Kidney (tissue), 14 donors: ENCODE data around the gene ADCK2. TPM values are rescaled to one million over a fixed set of nuclear protein-coding genes. Genes with fewer than 3 reads are reported as not detected.
"Not testable (repeated sequence)": the region's sequence is repeated elsewhere in the genome, so short reads cannot be mapped to it uniquely, and the experiment has no call there.

Source experiments
- DNase-seq, 5 donors: peaks; one replicate each; pipeline ENCODE4 v3.0.0-alpha.2; 2013 to 2020
- FAIRE-seq: peaks from 2 replicates; lab custom pipeline; 2012; peaks lifted over from hg19 to GRCh38; lab: Jason Lieb, UNC
- H3K27ac ChIP-seq, 2 donors: one replicate each; pipeline ENCODE4 v1.7.0; 2013; ENCODE audit warnings: low read depth in 2 of 2, low read length in 2 of 2, inconsistent platforms in 1 of 2
- H3K27me3 ChIP-seq: one replicate; pipeline ENCODE4 v1.7.1; 2013; ENCODE audit warnings: low read length, inconsistent platforms; ENCODE audit not compliant: control insufficient read depth, insufficient read depth
- H3K36me3 ChIP-seq, 3 donors: one replicate each; pipeline versions ENCODE4 v1.7.0 to v1.7.1; 2013; ENCODE audit warnings: low read length in 3 of 3, control low read depth in 1 of 3, inconsistent platforms in 1 of 3; ENCODE audit not compliant: insufficient read depth in 3 of 3, control insufficient read depth in 2 of 3
- H3K4me1 ChIP-seq, 3 donors: one replicate each; pipeline versions ENCODE4 v1.7.0 to v1.7.1; 2013; ENCODE audit warnings: low read length in 3 of 3, inconsistent platforms in 1 of 3, low read depth in 1 of 3; ENCODE audit not compliant: control insufficient read depth in 2 of 3, insufficient read depth in 2 of 3
- H3K4me3 ChIP-seq, 3 donors: one replicate each; pipeline versions ENCODE4 v1.7.0 to v1.8.1; 2013; ENCODE audit warnings: low read length in 3 of 3, control low read depth in 1 of 3, inconsistent platforms in 1 of 3
- H3K9ac ChIP-seq, 3 donors: one replicate each; pipeline versions ENCODE4 v1.7.0 to v1.7.1; 2013; ENCODE audit warnings: low read length in 3 of 3, control low read depth in 1 of 3, inconsistent platforms in 1 of 3
- H3K9me3 ChIP-seq, 3 donors: one replicate each; pipeline versions ENCODE4 v1.7.0 to v1.7.1; 2013; ENCODE audit warnings: low read length in 3 of 3, control low read depth in 1 of 3, inconsistent platforms in 1 of 3; ENCODE audit not compliant: control insufficient read depth in 2 of 3, insufficient read depth in 1 of 3
- CTCF ChIP-seq: IDR thresholded peaks from 3 replicates; pipeline ENCODE4 v1.5.1; 2012; ENCODE audit warnings: mild to moderate bottlenecking, moderate library complexity, borderline replicate concordance; ENCODE audit not compliant: insufficient read depth; ENCODE audit errors: extremely low read depth
- intact Hi-C: fragments of 100-400 bp; cut with DNase I; formaldehyde crosslinking; loops from one replicate; pipeline ENCODE4 v1.11.1; 2022
- polyA plus RNA-seq: library from polyadenylated mRNA; stranded (reverse); fragments of 350-450 nt; fragmentation: Illumina TruSeq; extraction: RNeasy Lipid Tissue Mini Kit (QIAGEN cat#74804); gene quantifications from one replicate; pipeline ENCODE4 v1.2.3, GENCODE V29; 2014; ENCODE audit warnings: low read depth, low replicate concordance; ENCODE audit not compliant: insufficient read depth
- total RNA-seq: library from RNA; stranded (reverse); fragmentation: NEBNext Ultra II Directional; extraction: Animal tissue kit (Norgen Biotek cat#: 25700); gene quantifications from one replicate; pipeline ENCODE4 v1.2.1, GENCODE V29; 2021
- donor health status: control.
- donor health status: control.
- donor health status: control.
- donor health status: control.
- donor health status: control.
- donor health status: DM: yes; HTN: yes; CAD: no.
- donor health status: Normal renal cell carcinoma (clear cell type).

The ADCK2 gene
- total and polyA plus RNA-seq, 2 donors from 2014 or later, result 18.7 to 18.8 TPM

GRCh38 chr7:140640727-140641523, 31.8 kb upstream of the ADCK2 start, which contains the start of gene DENND2A:
TSS of gene DENND2A (minus strand) at chr7:140640813. CDS start at chr7:140602397, 38,416 bp downstream.
- no peak for TF ChIP-seq CTCF
- Histone ChIP-seq H3K4me3 (peak within 1 kb of the TSS; percentile 15 to 72 (median 63)), H3K9ac (peak within 1 kb of the TSS in 2 of 3 donors; percentile 63 to 69), H3K27ac (peak within 1 kb of the TSS; percentile 76 to 80), H3K4me1 (peaks cover 0 to 6% (median 5%) of the 10 kb centered on the region in 3 donors), H3K36me3 (no peaks in the 10 kb centered on the region), H3K27me3 (no peaks in the 10 kb centered on the region), H3K9me3 (no peaks in the 10 kb centered on the region)
- FAIRE-seq, result no peak
- DNase-seq, result peak; percentile 88 to 96 (median 93)
- intact Hi-C loops, result no loop called here

DNA sequence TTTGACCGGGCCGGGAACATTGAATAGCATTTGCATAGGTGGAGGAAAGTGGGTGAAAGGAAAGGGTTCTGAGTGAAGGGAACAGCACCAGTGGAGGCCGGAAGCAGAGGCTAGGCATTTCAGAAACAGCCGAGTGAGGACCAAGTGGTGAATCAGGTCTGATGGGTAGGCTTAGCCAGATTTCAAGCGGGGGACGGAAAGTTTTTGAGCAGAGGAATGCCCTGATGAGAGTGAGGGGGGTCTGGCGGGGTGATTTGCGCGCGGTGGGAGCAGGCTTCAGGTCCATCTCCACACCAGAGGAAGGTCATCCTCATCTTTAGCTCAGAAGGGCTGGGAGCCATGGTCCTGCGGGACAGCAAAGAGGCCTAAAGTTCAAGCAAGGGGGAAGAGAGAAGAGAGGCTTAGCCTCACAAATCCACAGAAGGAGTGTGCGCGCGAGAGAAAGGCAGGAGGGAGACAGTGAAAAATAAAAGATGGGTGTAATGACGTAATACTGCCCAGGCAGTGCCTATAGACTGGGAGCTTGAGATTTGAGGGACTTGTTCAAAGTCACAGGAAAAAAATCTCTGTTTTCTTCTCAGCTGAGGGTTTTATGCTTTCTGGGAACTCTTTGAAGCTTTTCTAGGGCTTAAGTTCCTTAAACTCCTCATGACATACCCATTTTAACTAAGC, 31.1 kb upstream of the ADCK2 start:
- Histone ChIP-seq H3K27ac (peak overlapping the region in 1 of 2 donors; percentile 63), H3K4me1 (peaks cover 0 to 6% (median 5%) of the 10 kb centered on the region in 3 donors), H3K36me3 (no peaks in the 10 kb centered on the region), H3K4me3 (peak overlapping the region in 2 of 3 donors; percentile 30 to 44), H3K9ac (peak overlapping the region in 1 of 3 donors; percentile 12), H3K27me3 (no peaks in the 10 kb centered on the region), H3K9me3 (no peaks in the 10 kb centered on the region)
- TF ChIP-seq CTCF, result no peak
- FAIRE-seq (no peak), DNase-seq (peak in 1 of 5 donors; percentile 56)
- intact Hi-C loops, result no loop called here

- Histone ChIP-seq H3K36me3 (no peaks in the 10 kb centered on the region), H3K4me1 (peaks cover 0 to 3% (median 0%) of the 10 kb centered on the region in 3 donors), H3K27me3 (no peaks in the 10 kb centered on the region), H3K27ac (no peak overlapping the region), H3K9me3 (no peaks in the 10 kb centered on the region), H3K4me3 (no peak overlapping the region), H3K9ac (no peak overlapping the region)
- TF ChIP-seq CTCF, result no peak
- DNase-seq (no peak), FAIRE-seq (no peak)
- intact Hi-C loops, result no loop called here
These were observed 29.3 kb upstream of the ADCK2 start for GRCh38 chr7:140643416-140643815.

DNA sequence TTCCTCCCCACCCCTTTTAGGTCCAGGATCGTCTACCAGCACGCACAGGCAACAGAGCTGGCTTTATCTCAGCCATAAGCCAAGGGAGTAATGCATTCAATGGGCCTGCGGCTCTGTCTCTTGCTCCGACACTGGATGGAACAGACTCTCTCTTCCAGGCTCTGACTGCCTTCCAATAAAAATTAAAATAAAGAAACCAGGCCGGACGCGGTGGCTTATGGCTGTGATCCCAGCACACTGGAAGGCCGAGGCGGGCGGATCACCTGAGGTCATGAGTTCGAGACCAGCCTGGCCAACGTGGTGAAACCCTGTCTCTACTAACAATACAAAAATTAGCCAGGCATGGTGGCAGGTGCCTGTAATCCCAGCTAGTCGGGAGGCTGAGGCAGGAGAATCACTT, 28.0 kb upstream of the ADCK2 start:
- H3K9me3 ChIP-seq, H3K27ac ChIP-seq, intact Hi-C loops, H3K4me1 ChIP-seq, H3K4me3 ChIP-seq, FAIRE-seq, H3K9ac ChIP-seq, H3K36me3 ChIP-seq, H3K27me3 ChIP-seq, DNase-seq: not testable (repeated sequence)
